GM19025 (cell line): Measurements from ENCODE around the gene ACKR2.

Source experiments
- ATAC-seq: cut with Tn5 transposase; IDR thresholded peaks from one replicate; pipeline ENCODE4 v1.9.1; 2021; ENCODE audit warnings: mild to moderate bottlenecking, low read depth, moderate library complexity; ENCODE audit not compliant: unreplicated experiment

Gene ACKR2

DNA sequence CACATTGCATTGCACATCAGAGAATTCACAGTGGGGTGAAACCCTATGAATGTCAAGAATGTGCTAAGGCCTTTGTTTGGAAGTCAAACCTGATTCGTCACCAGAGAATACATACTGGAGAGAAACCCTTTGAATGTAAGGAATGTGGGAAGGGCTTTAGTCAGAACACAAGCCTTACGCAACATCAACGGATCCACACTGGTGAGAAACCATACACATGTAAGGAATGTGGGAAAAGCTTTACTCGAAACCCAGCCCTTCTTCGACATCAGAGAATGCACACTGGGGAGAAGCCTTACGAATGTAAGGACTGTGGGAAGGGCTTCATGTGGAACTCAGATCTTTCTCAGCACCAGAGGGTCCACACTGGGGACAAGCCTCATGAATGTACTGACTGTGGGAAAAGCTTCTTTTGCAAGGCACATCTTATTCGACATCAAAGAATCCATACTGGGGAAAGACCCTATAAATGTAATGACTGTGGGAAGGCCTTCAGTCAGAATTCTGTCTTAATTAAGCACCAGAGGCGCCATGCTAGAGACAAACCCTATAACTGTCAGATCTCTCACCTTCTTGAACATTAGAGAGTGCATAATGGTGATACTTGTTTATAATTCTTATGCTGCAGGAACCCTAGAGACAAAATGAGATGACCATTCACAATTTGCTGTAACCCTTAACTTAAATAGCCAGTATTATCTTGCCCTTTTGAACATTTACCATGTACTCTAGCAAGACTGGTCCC lies 105.7 kb downstream of the ACKR2 start:
- ATAC-seq = no peak
